ENCODE results near the gene CX3CL1.

DNA sequence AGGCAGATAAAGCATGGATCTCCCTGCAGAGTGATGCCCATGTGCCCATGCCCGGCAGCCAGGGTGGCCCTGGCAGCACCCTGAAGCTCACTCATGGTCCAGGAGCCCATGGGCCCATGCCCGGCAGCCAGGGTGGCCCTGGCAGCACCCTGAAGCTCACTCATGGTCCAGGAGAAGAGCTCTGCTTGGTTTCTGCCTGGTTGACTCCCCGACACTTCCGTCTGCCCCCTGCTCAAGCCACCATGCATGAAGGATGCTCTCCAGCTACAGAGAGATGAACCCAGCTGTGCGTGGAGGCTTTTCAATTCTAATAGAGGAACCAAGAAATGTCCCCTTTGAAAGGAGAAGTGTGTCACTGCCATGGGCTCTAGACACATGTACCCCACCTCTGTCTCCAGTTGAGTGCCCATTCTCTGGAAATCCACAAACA, 41.0 kb downstream of the CX3CL1 start:
- TF ChIP-seq, protein P1, sequence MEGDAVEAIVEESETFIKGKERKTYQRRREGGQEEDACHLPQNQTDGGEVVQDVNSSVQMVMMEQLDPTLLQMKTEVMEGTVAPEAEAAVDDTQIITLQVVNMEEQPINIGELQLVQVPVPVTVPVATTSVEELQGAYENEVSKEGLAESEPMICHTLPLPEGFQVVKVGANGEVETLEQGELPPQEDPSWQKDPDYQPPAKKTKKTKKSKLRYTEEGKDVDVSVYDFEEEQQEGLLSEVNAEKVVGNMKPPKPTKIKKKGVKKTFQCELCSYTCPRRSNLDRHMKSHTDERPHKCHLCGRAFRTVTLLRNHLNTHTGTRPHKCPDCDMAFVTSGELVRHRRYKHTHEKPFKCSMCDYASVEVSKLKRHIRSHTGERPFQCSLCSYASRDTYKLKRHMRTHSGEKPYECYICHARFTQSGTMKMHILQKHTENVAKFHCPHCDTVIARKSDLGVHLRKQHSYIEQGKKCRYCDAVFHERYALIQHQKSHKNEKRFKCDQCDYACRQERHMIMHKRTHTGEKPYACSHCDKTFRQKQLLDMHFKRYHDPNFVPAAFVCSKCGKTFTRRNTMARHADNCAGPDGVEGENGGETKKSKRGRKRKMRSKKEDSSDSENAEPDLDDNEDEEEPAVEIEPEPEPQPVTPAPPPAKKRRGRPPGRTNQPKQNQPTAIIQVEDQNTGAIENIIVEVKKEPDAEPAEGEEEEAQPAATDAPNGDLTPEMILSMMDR (conservative IDR thresholded peaks at IDR 0.05; ENCODE audit: low read depth, low read length): no peak
- TF ChIP-seq POLR2A (IDR thresholded peaks at IDR 0.05; ENCODE audit: low read depth, low read length): no peak
